Measurements from ENCODE around the gene KIF25.

GRCh38 chr6:168043848-168044415 lies 46.5 kb downstream of the KIF25 start:
- TF ChIP-seq CTCF (IDR thresholded peaks at IDR 0.05) (no peak), POLR2AphosphoS5 (IDR thresholded peaks at IDR 0.05) (no peak), EP300 (IDR thresholded peaks at IDR 0.05) (no peak)
